AG04449 (cell line): ENCODE measurements around the gene RUVBL2.

ENCODE experiments used
- CTCF ChIA-PET: fragments of 350-600 bp; formaldehyde crosslinking; extraction: SDS; loops from one replicate; lab custom pipeline; 2021; ENCODE audit warnings: antibody characterized with exemption; lab: Yijun Ruan, JAX
- POLR2A ChIA-PET: fragments of 400-600, 350-600 bp; formaldehyde crosslinking; extraction: SDS; loops from one replicate; lab custom pipeline; 2020; ENCODE audit warnings: antibody characterized with exemption, inconsistent platforms; lab: Yijun Ruan, JAX
- DNase-seq: peaks from one replicate; pipeline ENCODE4 v3.0.0-alpha.2; 2010; ENCODE audit warnings: low read depth, low spot score
- H3K4me3 ChIP-seq: 2 replicates; pipeline ENCODE4 v1.5.1; 2011; ENCODE audit warnings: low read depth, mild to moderate bottlenecking, control low read depth, low read length
- TF ChIP-seq, protein P1 (sequence below): IDR thresholded peaks from one replicate; pipeline ENCODE4 v1.5.1; 2011; ENCODE audit warnings: mild to moderate bottlenecking, moderate library complexity, low read length, control low read depth, inconsistent platforms; ENCODE audit not compliant: insufficient read depth; ENCODE audit errors: missing control alignments

Gene RUVBL2

DNA sequence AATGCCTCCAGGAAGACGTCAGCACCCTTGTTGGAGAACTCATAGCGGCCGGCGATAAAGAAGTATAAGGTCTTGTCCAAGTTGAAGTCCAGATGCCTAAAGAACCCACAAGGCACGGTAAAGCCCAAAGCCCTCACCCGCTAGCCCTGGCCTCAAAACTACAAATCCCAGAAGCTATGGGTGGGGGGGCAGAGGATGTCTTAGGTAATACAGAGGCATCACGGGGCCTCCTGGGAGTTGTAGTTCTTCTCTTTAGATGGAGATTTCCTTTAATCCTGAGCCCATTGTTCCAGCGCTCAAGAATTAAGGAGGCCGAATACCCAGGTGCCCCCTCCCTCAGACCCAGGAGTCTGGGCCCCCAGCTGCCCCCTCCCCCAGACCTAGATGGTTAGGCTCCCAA is 11.4 kb upstream of the RUVBL2 start:
- CTCF ChIA-PET: interaction anchor here (2.5 to 8.5 kb wide), 3 partner anchors 10 to 16 kb away, joined by 13 to 52 read pairs (median 43); partner anchors contain the start of genes GYS1 and RUVBL2
- TF ChIP-seq, protein P1, sequence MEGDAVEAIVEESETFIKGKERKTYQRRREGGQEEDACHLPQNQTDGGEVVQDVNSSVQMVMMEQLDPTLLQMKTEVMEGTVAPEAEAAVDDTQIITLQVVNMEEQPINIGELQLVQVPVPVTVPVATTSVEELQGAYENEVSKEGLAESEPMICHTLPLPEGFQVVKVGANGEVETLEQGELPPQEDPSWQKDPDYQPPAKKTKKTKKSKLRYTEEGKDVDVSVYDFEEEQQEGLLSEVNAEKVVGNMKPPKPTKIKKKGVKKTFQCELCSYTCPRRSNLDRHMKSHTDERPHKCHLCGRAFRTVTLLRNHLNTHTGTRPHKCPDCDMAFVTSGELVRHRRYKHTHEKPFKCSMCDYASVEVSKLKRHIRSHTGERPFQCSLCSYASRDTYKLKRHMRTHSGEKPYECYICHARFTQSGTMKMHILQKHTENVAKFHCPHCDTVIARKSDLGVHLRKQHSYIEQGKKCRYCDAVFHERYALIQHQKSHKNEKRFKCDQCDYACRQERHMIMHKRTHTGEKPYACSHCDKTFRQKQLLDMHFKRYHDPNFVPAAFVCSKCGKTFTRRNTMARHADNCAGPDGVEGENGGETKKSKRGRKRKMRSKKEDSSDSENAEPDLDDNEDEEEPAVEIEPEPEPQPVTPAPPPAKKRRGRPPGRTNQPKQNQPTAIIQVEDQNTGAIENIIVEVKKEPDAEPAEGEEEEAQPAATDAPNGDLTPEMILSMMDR: no peak
- POLR2A ChIA-PET: interaction anchor here (2.6 kb wide), 1 partner anchor 10 kb away, joined by 10 read pairs; the partner anchor contains the start of genes GYS1 and RUVBL2
- DNase-seq: no peak
- no peak overlapping the region for H3K4me3 ChIP-seq

DNA sequence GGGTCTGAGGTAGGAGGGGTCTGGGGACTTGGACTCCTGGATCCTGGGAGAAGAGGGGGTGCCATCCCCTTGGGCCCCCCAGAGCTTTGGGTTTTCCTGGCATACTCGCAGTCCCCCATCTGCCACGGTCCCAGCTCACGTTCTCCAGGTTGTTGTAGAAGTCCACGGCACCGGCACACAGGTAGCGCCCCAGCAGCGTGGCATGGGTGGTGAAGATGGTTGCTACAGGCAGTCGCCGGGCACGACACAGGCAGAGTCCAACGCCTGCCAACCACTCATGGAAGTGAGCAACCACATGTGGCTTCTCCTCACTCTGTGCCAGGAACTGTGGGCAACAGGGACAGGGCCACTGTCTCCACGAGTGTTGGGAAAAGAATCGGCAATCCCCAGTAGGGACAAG is 8.0 kb upstream of the RUVBL2 start:
- no peak overlapping the region for H3K4me3 ChIP-seq
- ChIA-PET POLR2A (no interaction called here), CTCF (interaction anchor here (1.0 to 3.0 kb wide), 5 partner anchors 9 to 15 kb away, joined by 3 to 10 read pairs (median 8); no protein-coding TSS in a partner anchor)
- TF ChIP-seq, protein P1: no peak
- no peak for DNase-seq

DNA sequence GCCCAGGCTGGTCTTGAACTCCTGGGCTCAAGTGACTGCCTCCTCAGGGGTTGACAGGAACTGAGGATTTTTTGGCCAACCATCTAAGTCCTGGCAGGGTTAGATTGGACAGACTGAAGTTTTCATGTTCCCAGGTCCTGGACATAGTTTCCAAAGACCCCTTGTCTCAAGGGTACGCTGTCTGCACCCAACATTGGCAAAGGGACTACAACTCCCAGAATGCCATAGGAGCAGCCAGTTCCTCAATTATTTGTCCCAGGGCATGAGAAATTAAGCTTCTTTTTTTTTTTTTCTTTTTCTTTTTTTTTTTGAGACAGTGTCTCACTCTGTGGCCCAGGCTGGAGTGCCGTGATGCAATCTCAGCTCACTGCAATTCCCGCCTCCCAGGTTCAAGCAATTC is 7.5 kb upstream of the RUVBL2 start:
- DNase-seq: no peak
- TF ChIP-seq, protein P1: no peak
- CTCF ChIA-PET: interaction anchor here (0.6 to 2.9 kb wide), 6 partner anchors 9 to 239 kb away, joined by 3 to 13 read pairs (median 6); no protein-coding TSS in a partner anchor
- POLR2A ChIA-PET: no interaction called here
- H3K4me3 ChIP-seq: no peak overlapping the region

DNA sequence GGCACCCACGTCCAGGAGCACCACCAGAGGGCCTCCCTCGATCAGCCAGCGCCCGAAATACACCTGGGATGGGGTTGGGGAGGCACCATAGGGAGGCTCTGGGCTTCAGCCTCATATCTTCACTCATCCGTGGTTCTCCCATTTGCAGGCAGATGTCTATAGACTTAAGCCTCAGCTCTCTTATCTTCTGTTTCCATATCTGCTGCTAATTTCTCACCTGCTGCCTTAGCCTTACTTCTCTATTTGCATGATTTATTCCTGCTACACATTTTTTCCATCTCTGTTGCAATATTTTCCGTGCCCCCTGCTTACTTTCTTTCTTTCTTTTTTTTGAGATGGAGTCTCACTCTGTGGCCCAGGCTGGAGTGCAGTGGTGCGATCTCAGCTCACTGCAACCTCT is 6.4 kb upstream of the RUVBL2 start:
- TF ChIP-seq, protein P1: no peak
- ChIA-PET CTCF (interaction anchor here (0.6 to 2.9 kb wide), 6 partner anchors 10 to 240 kb away, joined by 3 to 13 read pairs (median 6); no protein-coding TSS in a partner anchor), POLR2A (no interaction called here)
- H3K4me3 ChIP-seq: no peak overlapping the region
- DNase-seq: no peak

DNA sequence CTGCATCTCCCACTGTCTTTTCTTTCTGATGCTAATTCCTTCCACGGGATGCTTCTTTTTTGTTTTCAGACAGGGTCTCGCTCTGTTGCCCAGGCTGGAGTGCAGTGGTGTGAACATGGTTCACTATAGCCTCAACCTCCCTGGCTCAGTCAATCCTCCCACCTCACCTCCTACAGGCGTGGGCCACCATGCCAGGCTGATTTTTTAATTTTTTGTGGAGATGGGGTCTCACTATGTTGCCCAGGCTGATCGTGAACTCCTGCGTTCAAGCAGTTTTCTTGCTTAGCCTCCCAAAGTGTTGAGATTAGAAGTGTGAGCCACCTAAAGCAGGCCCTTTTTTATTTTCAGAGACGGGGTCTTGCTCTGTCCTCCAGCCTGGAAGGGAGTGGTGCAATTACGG is 5.4 kb upstream of the RUVBL2 start:
- TF ChIP-seq, protein P1: no peak
- CTCF ChIA-PET: interaction anchor here (0.7 to 1.3 kb wide), 3 partner anchors 10 to 18 kb away, joined by 3 to 5 read pairs (median 3); no protein-coding TSS in a partner anchor
- POLR2A ChIA-PET: no interaction called here
- H3K4me3 ChIP-seq: no peak overlapping the region
- DNase-seq: no peak

DNA sequence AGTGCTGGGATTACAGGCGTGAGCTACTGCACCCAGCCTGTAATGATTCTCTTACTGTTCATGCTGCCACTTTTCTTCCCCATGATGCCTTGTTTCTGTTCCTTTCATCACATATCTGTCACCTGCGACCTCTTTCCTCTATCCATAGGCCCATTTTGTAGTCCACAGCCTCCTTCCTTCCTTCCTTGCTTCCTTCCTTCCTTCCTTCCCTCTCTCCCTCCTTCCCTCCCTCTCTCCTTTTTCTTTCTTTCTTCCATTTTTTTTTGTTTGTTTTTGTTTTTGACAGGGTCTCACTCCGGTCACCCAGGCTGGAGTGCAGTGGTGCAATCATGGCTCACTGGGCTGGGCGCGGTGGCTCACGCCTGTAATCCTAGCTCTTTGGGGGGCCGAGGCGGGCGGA is 4.8 kb upstream of the RUVBL2 start:
- ChIA-PET CTCF (interaction anchor here (0.7 to 1.3 kb wide), 4 partner anchors 10 to 49 kb away, joined by 3 to 5 read pairs (median 3); no protein-coding TSS in a partner anchor), POLR2A (no interaction called here)
- no peak for DNase-seq
- TF ChIP-seq, protein P1: no peak
- H3K4me3 ChIP-seq: no peak overlapping the region
